Adrenal gland (tissue), 12 donors: ENCODE measurements around the gene LRRC14B. TPM values are rescaled to one million over a fixed set of nuclear protein-coding genes. Genes with fewer than 3 reads are reported as not detected.
A peak's percentile ranks its signal among the peaks of the same experiment; 100 is the strongest.

Experiments
- DNase-seq, 7 donors: peaks; one replicate each; pipeline ENCODE4 v3.0.0-alpha.2; 2019 to 2020
- H3K27ac ChIP-seq, 5 donors: fragments of 200-600 bp; sonication (generic) in 4 of 5; 1 replicate in 3 of 5; 2 replicates in 2 of 5; pipeline versions ENCODE4 v1.5.1 to v1.8.0; 2016 to 2020; ENCODE audit warnings: mild to moderate bottlenecking in 1 of 5
- H3K27me3 ChIP-seq: fragments of 200-600 bp; 2 replicates; pipeline ENCODE4 v1.8.0; 2021
- H3K36me3 ChIP-seq, 2 donors: fragments of 200-600 bp; replicated peaks in 1 of 2; 1 replicate in 1 of 2; 2 replicates in 1 of 2; pipeline versions ENCODE4 v1.5.1 to v1.8.0; 2018 to 2022
- H3K4me1 ChIP-seq, 2 donors: fragments of 200-600 bp; replicated peaks in 1 of 2; 1 replicate in 1 of 2; 2 replicates in 1 of 2; pipeline versions ENCODE4 v1.5.1 to v1.8.0; 2018 to 2021
- H3K4me3 ChIP-seq, 4 donors: fragments of 200-600 bp; sonication (generic) in 3 of 4; one replicate each; pipeline ENCODE4 v1.5.1; 2016 to 2018
- H3K9me3 ChIP-seq, 3 donors: fragments of 200-600 bp; sonication (generic) in 1 of 3; replicated peaks in 1 of 3; 1 replicate in 2 of 3; 2 replicates in 1 of 3; pipeline versions ENCODE4 v1.5.1 to v1.8.0; 2016 to 2021
- POLR2A ChIP-seq, 2 donors: fragments of 450-650 bp; IDR thresholded peaks; one replicate each; pipeline ENCODE4 v1.6.1; 2017; ENCODE audit warnings: antibody characterized with exemption in 2 of 2, mild to moderate bottlenecking in 2 of 2, moderate library complexity in 1 of 2
- WGBS, 4 donors: extraction: QIAGEN DNeasy Blood & Tissue Kit in 2 of 4; methylation state at CpG; one replicate each; pipeline versions ENCODE4 v1.1.5 to v1.1.7; 2013 to 2017; 5-methylcytosine and 5-hydroxymethylcytosine counted together
- intact Hi-C, 2 donors: fragments of 100-400 bp; cut with DNase I; formaldehyde crosslinking; loops; one replicate each; pipeline versions ENCODE4 v1.14.1 to v1.15.0; 2022 to 2023
- polyA plus RNA-seq, 3 donors: library from polyadenylated mRNA; stranded (reverse); fragments of 200-250 nt in 2 of 3; fragments of 350-450 nt in 1 of 3; fragmentation: Illumina TruSeq in 1 of 3; extraction: RNeasy Lipid Tissue Mini Kit (QIAGEN cat#74804) in 1 of 3; gene quantifications; one replicate each; pipeline ENCODE4 v1.2.3, GENCODE V29; 2013 to 2014
- total RNA-seq, 9 donors: library from RNA; depleted of rRNA in 4 of 9; stranded (reverse); fragments of >200 nt in 4 of 9; fragments of 120-200 nt in 1 of 9; fragmentation: NEBNext Ultra II Directional in 1 of 9; extraction: Animal tissue kit (Norgen Biotek cat#: 25700) in 1 of 9; gene quantifications; one replicate each; pipeline versions ENCODE4 v1.1.0 to v1.2.4, GENCODE V29; 2013 to 2023
- TF ChIP-seq, protein P1 (sequence below), 6 experiments: fragments of 450-650 bp in 4 of 6; fragments of 200-600 bp in 2 of 6; sonication (generic) in 1 of 6; IDR thresholded peaks; 1 replicate in 5 of 6; 2 replicates in 1 of 6; pipeline versions ENCODE4 v1.5.1 to v1.8.0; 2016 to 2021; ENCODE audit warnings: antibody characterized with exemption in 6 of 6, mild to moderate bottlenecking in 2 of 6, moderate library complexity in 1 of 6
- donor health status: healthy with polysubstance abuse.
- donor health status: Bipolar disorder and iron deficiency.
- donor health status: DM: yes; HTN: yes; CAD: no.
- donor health status: DM: no; HTN: no; CAD: no.
- donor health status: DM: no; HTN: no; CAD: no.
- donor health status: DM: yes; HTN: yes; CAD: no.

The LRRC14B gene
- total and polyA plus RNA-seq, 12 donors: 0.11 TPM; not detected in 11

DNA sequence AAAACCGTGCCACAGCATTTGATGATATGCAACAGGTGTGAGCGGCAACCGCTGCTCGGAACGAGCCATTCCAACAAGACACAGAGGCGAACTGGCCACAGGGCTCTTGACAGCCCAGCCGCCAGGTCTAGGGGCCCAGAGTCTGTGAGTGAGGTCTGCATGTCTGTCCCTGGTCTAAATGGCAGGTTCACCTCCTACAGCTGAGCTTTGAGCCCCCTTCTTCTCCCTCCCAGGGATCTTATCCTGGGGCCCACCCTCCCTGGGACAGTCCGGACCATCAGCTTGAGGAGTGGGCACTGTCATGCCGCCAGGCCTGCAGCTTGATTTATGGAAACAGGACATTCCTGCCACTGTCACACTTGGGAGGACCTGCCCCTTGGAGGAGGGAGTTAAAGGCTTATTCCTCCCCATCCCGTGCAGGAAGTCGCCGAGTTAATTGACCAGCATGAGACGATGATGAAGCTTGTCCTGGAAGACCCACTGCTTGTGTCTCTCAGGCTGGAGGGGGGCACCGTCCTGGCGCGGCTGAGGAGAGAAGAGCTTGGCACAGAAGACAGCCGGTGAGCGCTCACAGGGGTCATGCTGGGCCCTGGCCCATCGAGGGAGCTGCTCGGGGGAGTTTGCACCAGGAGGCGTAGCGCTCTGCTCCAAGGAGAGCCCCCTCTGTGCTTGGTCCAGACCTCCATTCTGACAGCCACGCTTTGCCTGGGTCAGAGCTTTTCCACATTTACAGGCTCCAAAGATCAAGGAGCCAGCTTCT, 35.5 kb upstream of the LRRC14B start:
- Histone ChIP-seq H3K4me3 (no peak overlapping the region), H3K27ac (no peak overlapping the region), H3K27me3 (no peaks in the 10 kb centered on the region), H3K4me1 (no peaks in the 10 kb centered on the region), H3K9me3 (no peaks in the 10 kb centered on the region), H3K36me3 (no peaks in the 10 kb centered on the region)
- DNase-seq: peak in 1 of 7 donors; percentile 33
- intact Hi-C loops: no loop called here
- 83 to 89% (median 87%) methylated on average over 9 to 23 of the region's 23 CpGs for WGBS, 4 donors
- no peak for TF ChIP-seq POLR2A (IDR thresholded peaks at IDR 0.05)
- TF ChIP-seq, protein P1, sequence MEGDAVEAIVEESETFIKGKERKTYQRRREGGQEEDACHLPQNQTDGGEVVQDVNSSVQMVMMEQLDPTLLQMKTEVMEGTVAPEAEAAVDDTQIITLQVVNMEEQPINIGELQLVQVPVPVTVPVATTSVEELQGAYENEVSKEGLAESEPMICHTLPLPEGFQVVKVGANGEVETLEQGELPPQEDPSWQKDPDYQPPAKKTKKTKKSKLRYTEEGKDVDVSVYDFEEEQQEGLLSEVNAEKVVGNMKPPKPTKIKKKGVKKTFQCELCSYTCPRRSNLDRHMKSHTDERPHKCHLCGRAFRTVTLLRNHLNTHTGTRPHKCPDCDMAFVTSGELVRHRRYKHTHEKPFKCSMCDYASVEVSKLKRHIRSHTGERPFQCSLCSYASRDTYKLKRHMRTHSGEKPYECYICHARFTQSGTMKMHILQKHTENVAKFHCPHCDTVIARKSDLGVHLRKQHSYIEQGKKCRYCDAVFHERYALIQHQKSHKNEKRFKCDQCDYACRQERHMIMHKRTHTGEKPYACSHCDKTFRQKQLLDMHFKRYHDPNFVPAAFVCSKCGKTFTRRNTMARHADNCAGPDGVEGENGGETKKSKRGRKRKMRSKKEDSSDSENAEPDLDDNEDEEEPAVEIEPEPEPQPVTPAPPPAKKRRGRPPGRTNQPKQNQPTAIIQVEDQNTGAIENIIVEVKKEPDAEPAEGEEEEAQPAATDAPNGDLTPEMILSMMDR (IDR thresholded peaks at IDR 0.05): no peak

DNA sequence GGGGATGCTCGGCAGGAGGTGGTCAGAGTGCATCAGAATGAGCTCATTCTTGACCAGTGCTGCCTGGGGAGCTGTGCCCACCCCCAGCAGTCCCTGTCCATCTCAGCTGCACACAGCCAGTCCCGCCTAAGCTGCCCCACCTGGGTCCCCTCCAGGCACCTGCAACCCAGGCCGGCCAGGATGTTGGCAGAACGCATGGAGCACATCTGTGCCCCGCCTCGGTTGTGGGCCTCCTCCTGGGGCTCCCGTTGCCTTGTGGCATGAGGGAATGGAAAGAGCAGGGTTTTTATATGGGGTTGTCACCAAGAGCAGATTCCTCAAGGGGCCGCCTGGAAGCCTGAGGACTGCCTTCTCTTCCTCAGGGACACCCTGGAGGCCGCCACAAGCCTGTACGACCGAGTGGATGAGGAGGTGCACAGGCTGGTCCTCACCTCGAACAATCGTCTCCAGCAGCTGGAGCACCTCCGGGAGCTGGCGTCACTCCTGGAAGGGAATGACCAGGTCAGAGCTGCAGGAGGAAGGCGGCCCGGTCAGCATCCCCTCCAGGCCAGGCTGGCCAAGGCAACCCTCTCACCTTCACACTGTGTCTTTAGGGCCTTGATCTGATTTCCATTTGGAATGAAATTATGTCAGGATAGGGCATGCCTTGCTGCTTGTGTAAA, 34.8 kb upstream of the LRRC14B start:
- peak in 1 of 7 donors; percentile 15 for DNase-seq

GRCh38 chr5:157126-157715, 34.1 kb upstream of the LRRC14B start:
- WGBS, 4 donors: 67 to 83% (median 81%) methylated on average over 12 of the region's 12 CpGs

More for the DNA sequence above, 34.8 kb upstream of the LRRC14B start:
- H3K27me3 ChIP-seq: no peaks in the 10 kb centered on the region
- no peaks in the 10 kb centered on the region for H3K36me3 ChIP-seq
- H3K27ac ChIP-seq: no peak overlapping the region
- H3K4me3 ChIP-seq: no peak overlapping the region
- TF ChIP-seq POLR2A (IDR thresholded peaks at IDR 0.05): no peak
- TF ChIP-seq, protein P1 (IDR thresholded peaks at IDR 0.05): no peak
- WGBS, 4 donors: 71 to 89% (median 85%) methylated on average over 1 to 17 of the region's 17 CpGs
- intact Hi-C loops: no loop called here
- H3K4me1 ChIP-seq: no peaks in the 10 kb centered on the region
- no peaks in the 10 kb centered on the region for H3K9me3 ChIP-seq

GRCh38 chr5:157801-158200, 33.5 kb upstream of the LRRC14B start:
- TF ChIP-seq, protein P1 (IDR thresholded peaks at IDR 0.05): no peak
- no peak for TF ChIP-seq POLR2A (IDR thresholded peaks at IDR 0.05)
- no peaks in the 10 kb centered on the region for H3K27me3 ChIP-seq
- no peaks in the 10 kb centered on the region for H3K4me1 ChIP-seq
- H3K27ac ChIP-seq: no peak overlapping the region
- DNase-seq: peak in 2 of 7 donors; percentile 3 to 4
- WGBS, 4 donors: 82 to 90% (median 86%) methylated on average over 10 to 11 of the region's 11 CpGs
- intact Hi-C loops: no loop called here
- H3K9me3 ChIP-seq: no peaks in the 10 kb centered on the region
- H3K36me3 ChIP-seq: no peaks in the 10 kb centered on the region
- no peak overlapping the region for H3K4me3 ChIP-seq

More at GRCh38 chr5:157126-157715, 34.1 kb upstream of the LRRC14B start:
- no peak overlapping the region for H3K27ac ChIP-seq
- TF ChIP-seq, protein P1 (IDR thresholded peaks at IDR 0.05): no peak
- no peak for TF ChIP-seq POLR2A (IDR thresholded peaks at IDR 0.05)
- no peaks in the 10 kb centered on the region for H3K9me3 ChIP-seq
- H3K4me1 ChIP-seq: no peaks in the 10 kb centered on the region
- peak in 2 of 7 donors; percentile 2 to 35 for DNase-seq
- intact Hi-C loops: no loop called here
- H3K36me3 ChIP-seq: no peaks in the 10 kb centered on the region
- H3K4me3 ChIP-seq: no peak overlapping the region
- no peaks in the 10 kb centered on the region for H3K27me3 ChIP-seq
